DOHH2 (cell line): ENCODE data around the gene SPAG6.

ENCODE experiments used
- H3F3A ChIP-seq: fragments of 200-600 bp; sonication (generic), shearing (Covaris generic); 2 replicates; pipeline ENCODE4 v1.6.0; 2016; ENCODE audit warnings: antibody characterized with exemption, mild to moderate bottlenecking; ENCODE audit not compliant: control insufficient read depth, insufficient read depth
- H3K27ac ChIP-seq: fragments of 200-600 bp; sonication (generic); 2 replicates; pipeline ENCODE4 v1.5.1; 2014; ENCODE audit warnings: low read depth, mild to moderate bottlenecking, low read length, moderate library complexity
- H3K27me3 ChIP-seq: fragments of 200-600 bp; sonication (generic); 2 replicates; pipeline ENCODE4 v1.6.1; 2014; ENCODE audit warnings: mild to moderate bottlenecking, low read length, mixed read lengths; ENCODE audit not compliant: control insufficient read depth
- H3K36me3 ChIP-seq: fragments of 200-600 bp; sonication (generic); 2 replicates; pipeline ENCODE4 v1.6.1; 2014; ENCODE audit warnings: mild to moderate bottlenecking, low read length, moderate library complexity, mixed read lengths; ENCODE audit not compliant: control insufficient read depth
- H3K4me1 ChIP-seq: fragments of 200-600 bp; sonication (generic); 2 replicates; pipeline ENCODE4 v1.6.1; 2014; ENCODE audit warnings: mild to moderate bottlenecking, low read length, mixed read lengths; ENCODE audit not compliant: control insufficient read depth
- H3K4me2 ChIP-seq: fragments of 200-600 bp; sonication (generic); 2 replicates; pipeline ENCODE4 v1.6.0; 2014; ENCODE audit warnings: mild to moderate bottlenecking, low read length, moderate library complexity
- H3K4me3 ChIP-seq: fragments of 200-600 bp; sonication (generic); 2 replicates; pipeline ENCODE4 v1.5.1; 2014; ENCODE audit warnings: mild to moderate bottlenecking, low read length, mixed read lengths
- H3K79me2 ChIP-seq: fragments of 200-600 bp; sonication (generic); 2 replicates; pipeline ENCODE4 v1.6.1; 2014; ENCODE audit warnings: mild to moderate bottlenecking, low read length, mixed read lengths; ENCODE audit not compliant: control insufficient read depth
- H3K9me2 ChIP-seq: fragments of 200-600 bp; sonication (generic); replicated peaks from 2 replicates; pipeline ENCODE4 v1.6.1; 2014; ENCODE audit warnings: mild to moderate bottlenecking, low read length, mixed read lengths; ENCODE audit not compliant: control insufficient read depth
- H3K9me3 ChIP-seq: fragments of 200-600 bp; sonication (generic); 2 replicates; pipeline ENCODE4 v1.6.1; 2014; ENCODE audit warnings: antibody characterized with exemption, low read length, mixed read lengths; ENCODE audit not compliant: control insufficient read depth, insufficient read depth
- H4K20me1 ChIP-seq: fragments of 200-600 bp; sonication (generic); 2 replicates; pipeline ENCODE4 v1.6.0; 2014; ENCODE audit warnings: low read depth, mild to moderate bottlenecking, antibody characterized with exemption, low read length, moderate library complexity; ENCODE audit not compliant: control insufficient read depth, insufficient read depth
- EZH2phosphoT487 ChIP-seq: fragments of 200-600 bp; sonication (generic); IDR thresholded peaks from 2 replicates; pipeline ENCODE4 v1.6.1; 2017; ENCODE audit warnings: borderline replicate concordance, mild to moderate bottlenecking, antibody characterized with exemption, low read length, moderate library complexity, mixed read lengths
- TF ChIP-seq, protein P1 (sequence below): fragments of 200-600 bp; sonication (generic); IDR thresholded peaks from one replicate; pipeline ENCODE4 v1.5.1; 2014; ENCODE audit warnings: antibody characterized with exemption, mild to moderate bottlenecking, low read depth, low read length; ENCODE audit not compliant: poor library complexity, severe bottlenecking

Gene SPAG6

DNA sequence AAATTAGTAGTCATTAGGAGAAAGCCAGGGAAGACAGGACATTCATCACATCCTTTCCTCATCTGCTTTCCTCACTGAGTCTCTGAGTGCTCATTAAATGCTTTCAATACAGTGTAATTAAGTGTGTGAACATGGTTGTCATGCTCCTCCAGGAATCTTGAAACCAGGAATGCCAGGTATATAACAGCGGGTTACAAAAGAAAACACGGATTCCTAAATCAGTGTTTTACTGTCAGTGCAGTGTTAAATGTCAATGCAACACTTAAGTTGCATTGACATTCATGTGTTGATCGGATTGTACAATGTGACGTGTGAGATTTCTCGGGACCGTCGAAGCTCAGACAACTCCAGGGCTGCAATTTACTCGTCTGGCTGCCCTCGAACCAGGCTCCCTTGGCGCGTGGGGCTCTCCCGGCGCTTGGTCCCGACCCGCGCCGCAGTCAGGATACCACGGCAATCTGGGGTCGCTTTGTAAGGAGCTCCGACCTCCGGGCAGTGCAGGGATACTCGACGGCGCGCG lies 455 bp upstream of the SPAG6 start:
- Histone ChIP-seq H3K79me2 (no peaks in the 10 kb centered on the region), H3F3A (peaks cover 16% of the 10 kb centered on the region; the same call in 1 of the 2 replicates), H3K27me3 (peaks cover 37% of the 10 kb centered on the region), H3K4me1 (peaks cover 46% of the 10 kb centered on the region), H3K9me2 (no peaks in the 10 kb centered on the region), H3K4me3 (peak overlapping the region; percentile 48), H3K27ac (peak overlapping the region; percentile 66), H3K4me2 (peak overlapping the region; percentile 65), H3K9me3 (no peaks in the 10 kb centered on the region), H4K20me1 (no peaks in the 10 kb centered on the region), H3K36me3 (no peaks in the 10 kb centered on the region)
- TF ChIP-seq EZH2phosphoT487, result no peak

DNA sequence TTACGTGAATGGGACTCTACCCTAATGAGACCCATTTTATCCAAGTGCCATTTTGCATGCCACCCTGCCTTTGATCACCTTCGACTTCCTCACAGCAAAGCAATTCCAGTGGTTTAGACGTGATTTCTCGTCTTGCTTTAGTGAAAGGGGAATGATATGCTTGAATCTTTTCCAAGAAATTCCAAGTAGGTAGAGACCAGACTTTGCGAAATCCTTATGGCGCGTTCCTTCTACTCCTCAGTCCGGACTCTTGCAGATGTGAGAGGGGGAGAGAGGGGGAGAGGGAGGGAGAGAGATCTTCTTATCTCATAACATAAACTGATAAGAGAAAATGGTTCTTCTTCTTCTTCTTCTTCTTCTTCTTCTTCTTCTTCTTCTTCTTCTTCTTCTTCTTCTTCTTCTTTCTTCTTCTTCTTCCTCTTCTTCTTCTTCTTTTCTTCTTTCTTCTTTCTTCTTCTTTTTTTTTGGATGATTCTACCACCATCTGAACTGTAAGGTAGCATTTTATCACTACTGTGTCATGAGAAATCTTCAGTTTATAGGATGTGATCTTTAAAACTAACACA lies 883 bp downstream of the SPAG6 start:
- Histone ChIP-seq H3K9me2 (no peaks in the 10 kb centered on the region), H4K20me1 (no peaks in the 10 kb centered on the region), H3K27ac (no peak overlapping the region), H3K4me2 (no peak overlapping the region), H3K9me3 (no peaks in the 10 kb centered on the region), H3K4me3 (no peak overlapping the region), H3K36me3 (no peaks in the 10 kb centered on the region), H3K4me1 (peaks cover 42% of the 10 kb centered on the region), H3K27me3 (peaks cover 33% of the 10 kb centered on the region), H3F3A (peaks cover 16% of the 10 kb centered on the region; the same call in 1 of the 2 replicates), H3K79me2 (no peaks in the 10 kb centered on the region)
- TF ChIP-seq EZH2phosphoT487, result no peak
- TF ChIP-seq, protein P1, sequence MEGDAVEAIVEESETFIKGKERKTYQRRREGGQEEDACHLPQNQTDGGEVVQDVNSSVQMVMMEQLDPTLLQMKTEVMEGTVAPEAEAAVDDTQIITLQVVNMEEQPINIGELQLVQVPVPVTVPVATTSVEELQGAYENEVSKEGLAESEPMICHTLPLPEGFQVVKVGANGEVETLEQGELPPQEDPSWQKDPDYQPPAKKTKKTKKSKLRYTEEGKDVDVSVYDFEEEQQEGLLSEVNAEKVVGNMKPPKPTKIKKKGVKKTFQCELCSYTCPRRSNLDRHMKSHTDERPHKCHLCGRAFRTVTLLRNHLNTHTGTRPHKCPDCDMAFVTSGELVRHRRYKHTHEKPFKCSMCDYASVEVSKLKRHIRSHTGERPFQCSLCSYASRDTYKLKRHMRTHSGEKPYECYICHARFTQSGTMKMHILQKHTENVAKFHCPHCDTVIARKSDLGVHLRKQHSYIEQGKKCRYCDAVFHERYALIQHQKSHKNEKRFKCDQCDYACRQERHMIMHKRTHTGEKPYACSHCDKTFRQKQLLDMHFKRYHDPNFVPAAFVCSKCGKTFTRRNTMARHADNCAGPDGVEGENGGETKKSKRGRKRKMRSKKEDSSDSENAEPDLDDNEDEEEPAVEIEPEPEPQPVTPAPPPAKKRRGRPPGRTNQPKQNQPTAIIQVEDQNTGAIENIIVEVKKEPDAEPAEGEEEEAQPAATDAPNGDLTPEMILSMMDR, result no peak

GRCh38 chr10:22349755-22350154 lies 4.5 kb downstream of the SPAG6 start:
- no peaks in the 10 kb centered on the region for H3F3A ChIP-seq
- H3K9me2 ChIP-seq, result no peaks in the 10 kb centered on the region
- no peaks in the 10 kb centered on the region for H3K9me3 ChIP-seq
- H3K36me3 ChIP-seq, result no peaks in the 10 kb centered on the region
- peaks cover 15% of the 10 kb centered on the region for H3K27me3 ChIP-seq
- no peak for TF ChIP-seq EZH2phosphoT487
- TF ChIP-seq, protein P1, result no peak
- H3K4me2 ChIP-seq, result no peak overlapping the region
- no peaks in the 10 kb centered on the region for H4K20me1 ChIP-seq
- no peak overlapping the region for H3K27ac ChIP-seq
- H3K4me1 ChIP-seq, result peaks cover 6% of the 10 kb centered on the region
- no peaks in the 10 kb centered on the region for H3K79me2 ChIP-seq
- H3K4me3 ChIP-seq, result no peak overlapping the region

GRCh38 chr10:22351131-22351703 lies 5.9 kb downstream of the SPAG6 start:
- Histone ChIP-seq H3K36me3 (no peaks in the 10 kb centered on the region), H3K9me2 (no peaks in the 10 kb centered on the region), H3K4me1 (no peaks in the 10 kb centered on the region), H3K9me3 (no peaks in the 10 kb centered on the region), H3K27ac (no peak overlapping the region), H3K4me3 (no peak overlapping the region), H3K27me3 (0 out of 2 replicates have a peak, but pooled peaks cover 4% of the 10 kb centered on the region), H3F3A (no peaks in the 10 kb centered on the region), H4K20me1 (no peaks in the 10 kb centered on the region), H3K79me2 (no peaks in the 10 kb centered on the region), H3K4me2 (no peak overlapping the region)
- TF ChIP-seq, protein P1, result no peak
- TF ChIP-seq EZH2phosphoT487, result no peak
